Karpas-422 (cell line): ENCODE results near the gene NBPF14. TPM values are rescaled to one million over a fixed set of nuclear protein-coding genes. Genes with fewer than 3 reads are reported as not detected.
"Not testable (repeated sequence)": the region's sequence is repeated elsewhere in the genome, so short reads cannot be mapped to it uniquely, and the experiment has no call there.

Experiments used
- DNase-seq: peaks from one replicate; pipeline ENCODE4 v3.0.0-alpha.2; 2015
- H2AFZ ChIP-seq: fragments of 200-600 bp; sonication (generic); 2 replicates; pipeline ENCODE4 v1.6.1; 2014; ENCODE audit warnings: antibody characterized with exemption, low read length, mixed read lengths
- H3K27ac ChIP-seq: fragments of 200-600 bp; sonication (generic); 2 replicates; pipeline ENCODE4 v1.5.1; 2014; ENCODE audit warnings: mild to moderate bottlenecking, low read length, moderate library complexity
- H3K27me3 ChIP-seq: fragments of 200-600 bp; sonication (generic); 2 replicates; pipeline ENCODE4 v1.6.1; 2014; ENCODE audit warnings: low read length, mixed read lengths
- H3K36me3 ChIP-seq: fragments of 200-600 bp; sonication (generic); 2 replicates; pipeline ENCODE4 v1.6.1; 2014; ENCODE audit warnings: low read length, mixed read lengths; ENCODE audit not compliant: insufficient read depth
- H3K4me1 ChIP-seq: fragments of 200-600 bp; sonication (generic); 2 replicates; pipeline ENCODE4 v1.6.1; 2014; ENCODE audit warnings: mild to moderate bottlenecking, low read length, mixed read lengths
- H3K4me2 ChIP-seq: fragments of 200-600 bp; sonication (generic); 2 replicates; pipeline ENCODE4 v1.6.1; 2014; ENCODE audit warnings: low read length, low read depth, mild to moderate bottlenecking; ENCODE audit not compliant: poor library complexity, severe bottlenecking
- H3K4me3 ChIP-seq: fragments of 200-600 bp; sonication (generic); 2 replicates; pipeline ENCODE4 v1.5.1; 2014; ENCODE audit warnings: mild to moderate bottlenecking, antibody characterized with exemption, low read length, mixed read lengths
- H3K79me2 ChIP-seq: fragments of 200-600 bp; sonication (generic); 2 replicates; pipeline ENCODE4 v1.6.1; 2014; ENCODE audit warnings: mild to moderate bottlenecking, low read length, mixed read lengths
- H3K9ac ChIP-seq: fragments of 200-600 bp; sonication (generic); 2 replicates; pipeline ENCODE4 v1.6.0; 2014; ENCODE audit warnings: low read length
- H3K9me2 ChIP-seq: fragments of 200-600 bp; sonication (generic), shearing (Covaris generic); replicated peaks from 2 replicates; pipeline ENCODE4 v1.6.0; 2014; ENCODE audit warnings: mild to moderate bottlenecking, low read length, moderate library complexity; ENCODE audit not compliant: insufficient read depth
- H3K9me3 ChIP-seq: fragments of 300-700, 200-600 bp; sonication (generic); 2 replicates; pipeline ENCODE4 v1.6.1; 2014; ENCODE audit warnings: low read length, mixed read lengths
- H4K20me1 ChIP-seq: fragments of 200-600 bp; sonication (generic); 2 replicates; pipeline ENCODE4 v1.6.1; 2014; ENCODE audit warnings: mild to moderate bottlenecking, antibody characterized with exemption, low read length, low read depth; ENCODE audit not compliant: insufficient read depth
- total RNA-seq: library from RNA; depleted of rRNA; stranded (reverse); fragments of >200 nt; shearing (Covaris generic); gene quantifications from 2 replicates; pipeline ENCODE4 v1.2.3, GENCODE V29; 2014; ENCODE audit warnings: low replicate concordance

Gene NBPF14
- total RNA-seq, 1 experiment from 2014 or later = 1.7 TPM

GRCh38 chr1:148528591-148528990, 67.2 kb downstream of the NBPF14 start:
- not testable (repeated sequence) for H3K36me3 ChIP-seq, H3K9me2 ChIP-seq, H3K9ac ChIP-seq, DNase-seq, H4K20me1 ChIP-seq, H3K79me2 ChIP-seq, H3K27ac ChIP-seq, H3K4me3 ChIP-seq, H3K27me3 ChIP-seq, H2AFZ ChIP-seq, H3K9me3 ChIP-seq, H3K4me2 ChIP-seq, H3K4me1 ChIP-seq

- not testable (repeated sequence) for H3K4me3 ChIP-seq, H3K4me1 ChIP-seq, H3K9me3 ChIP-seq, H4K20me1 ChIP-seq, H3K4me2 ChIP-seq, H3K27me3 ChIP-seq, H3K9me2 ChIP-seq, H2AFZ ChIP-seq, H3K79me2 ChIP-seq, H3K27ac ChIP-seq, DNase-seq, H3K9ac ChIP-seq, H3K36me3 ChIP-seq
Observed at GRCh38 chr1:148526587-148526986, 69.2 kb downstream of the NBPF14 start.

- not testable (repeated sequence) for DNase-seq, H3K27me3 ChIP-seq, H4K20me1 ChIP-seq, H3K79me2 ChIP-seq, H3K9me2 ChIP-seq, H3K36me3 ChIP-seq, H3K4me3 ChIP-seq, H2AFZ ChIP-seq, H3K9me3 ChIP-seq, H3K4me1 ChIP-seq, H3K27ac ChIP-seq, H3K9ac ChIP-seq
- H3K4me2 ChIP-seq = peak overlapping the region; percentile 35
Observed at GRCh38 chr1:148523205-148524144, 72.3 kb downstream of the NBPF14 start.

GRCh38 chr1:148522561-148523204, 73.1 kb downstream of the NBPF14 start:
- H3K79me2 ChIP-seq, H3K9me3 ChIP-seq, H3K4me1 ChIP-seq, H3K9me2 ChIP-seq, H3K27me3 ChIP-seq, H3K36me3 ChIP-seq, H4K20me1 ChIP-seq, H3K27ac ChIP-seq, H3K4me3 ChIP-seq, H2AFZ ChIP-seq: not testable (repeated sequence)
- Histone ChIP-seq H3K4me2 (peak overlapping the region; percentile 35), H3K9ac (peak overlapping the region; percentile 52; the same call in 1 of the 2 replicates)
- DNase-seq = peak; percentile 96

- H2AFZ ChIP-seq, H3K27ac ChIP-seq, H3K36me3 ChIP-seq, H3K4me3 ChIP-seq, H3K27me3 ChIP-seq, H3K4me2 ChIP-seq, H3K79me2 ChIP-seq, H3K9me2 ChIP-seq, H4K20me1 ChIP-seq, H3K9ac ChIP-seq, H3K9me3 ChIP-seq, H3K4me1 ChIP-seq: not testable (repeated sequence)
- peak; percentile 93 for DNase-seq
Observed at GRCh38 chr1:148522072-148522471, 73.7 kb downstream of the NBPF14 start.

- H3K4me3 ChIP-seq, H2AFZ ChIP-seq, H3K4me1 ChIP-seq, DNase-seq, H3K4me2 ChIP-seq, H4K20me1 ChIP-seq, H3K36me3 ChIP-seq, H3K9me3 ChIP-seq, H3K79me2 ChIP-seq, H3K9ac ChIP-seq, H3K9me2 ChIP-seq, H3K27me3 ChIP-seq, H3K27ac ChIP-seq: not testable (repeated sequence)
Observed at GRCh38 chr1:148514310-148514709, 81.5 kb downstream of the NBPF14 start.

GRCh38 chr1:148512571-148513184, 83.1 kb downstream of the NBPF14 start:
- not testable (repeated sequence) for H3K4me2 ChIP-seq

GRCh38 chr1:148493933-148494332, 101.9 kb downstream of the NBPF14 start:
- H3K27ac ChIP-seq, H3K36me3 ChIP-seq, H3K9me2 ChIP-seq, H3K27me3 ChIP-seq, H3K9ac ChIP-seq, H3K4me3 ChIP-seq, H3K4me2 ChIP-seq, H3K9me3 ChIP-seq, H3K4me1 ChIP-seq, H2AFZ ChIP-seq, H4K20me1 ChIP-seq, DNase-seq, H3K79me2 ChIP-seq: not testable (repeated sequence)

More at GRCh38 chr1:148512571-148513184, 83.1 kb downstream of the NBPF14 start:
- not testable (repeated sequence) for H2AFZ ChIP-seq, H3K79me2 ChIP-seq, H3K9me2 ChIP-seq, H3K9ac ChIP-seq, H3K27me3 ChIP-seq, H3K27ac ChIP-seq, DNase-seq, H3K9me3 ChIP-seq, H3K4me3 ChIP-seq, H3K4me1 ChIP-seq, H3K36me3 ChIP-seq, H4K20me1 ChIP-seq
